SK-N-MC (cell line): ENCODE results near the gene SLC27A1.

Experiments used
- DNase-seq: peaks from one replicate; pipeline ENCODE4 v3.0.0-alpha.2; 2011; ENCODE audit warnings: low read depth, low spot score
- H3K27ac ChIP-seq: fragments of 200-600 bp; sonication (generic); 2 replicates; pipeline ENCODE4 v1.5.1; 2016; ENCODE audit warnings: mixed run types
- H3K36me3 ChIP-seq: fragments of 200-600 bp; sonication (generic); 2 replicates; pipeline ENCODE4 v1.6.1; 2017; ENCODE audit warnings: antibody characterized with exemption, low read length, mixed read lengths; ENCODE audit not compliant: insufficient read depth
- H3K4me3 ChIP-seq: fragments of 200-600 bp; sonication (generic); 2 replicates; pipeline ENCODE4 v1.5.1; 2016
- H3K9ac ChIP-seq: fragments of 200-600 bp; sonication (generic); 2 replicates; pipeline ENCODE4 v1.8.0; 2017; ENCODE audit warnings: mixed run types, mixed read lengths; ENCODE audit not compliant: insufficient read length
- H3K9me3 ChIP-seq: fragments of 200-600 bp; sonication (generic); 2 replicates; pipeline ENCODE4 v1.6.1; 2017; ENCODE audit warnings: low read depth, mild to moderate bottlenecking, antibody characterized with exemption, low read length, moderate library complexity, mixed read lengths
- EZH2 ChIP-seq: fragments of 200-600 bp; sonication (generic); IDR thresholded peaks from one replicate; pipeline ENCODE4 v1.6.1; 2017; ENCODE audit warnings: antibody characterized with exemption
- FOXP2 ChIP-seq: optimal IDR thresholded peaks from 2 replicates; pipeline ENCODE3; 2011; ENCODE audit warnings: mild to moderate bottlenecking, moderate library complexity; ENCODE audit not compliant: insufficient read depth; ENCODE audit errors: extremely low read length, control extremely low read depth
- POLR2AphosphoS5 ChIP-seq: IDR thresholded peaks from 2 replicates; pipeline ENCODE4 v1.6.1; 2012; ENCODE audit warnings: mild to moderate bottlenecking, low read depth, low read length, borderline replicate concordance

The SLC27A1 gene

GRCh38 chr19:17436094-17436873, 34.0 kb upstream of the SLC27A1 start:
- Histone ChIP-seq H3K36me3 (no peaks in the 10 kb centered on the region), H3K27ac (no peak overlapping the region), H3K9me3 (no peaks in the 10 kb centered on the region), H3K4me3 (no peak overlapping the region), H3K9ac (no peak overlapping the region)
- DNase-seq: no peak
- TF ChIP-seq FOXP2 (no peak), EZH2 (no peak), POLR2AphosphoS5 (no peak)

GRCh38 chr19:17436874-17437267, 33.5 kb upstream of the SLC27A1 start:
- Histone ChIP-seq H3K27ac (no peak overlapping the region), H3K9ac (no peak overlapping the region), H3K4me3 (no peak overlapping the region), H3K9me3 (no peaks in the 10 kb centered on the region), H3K36me3 (no peaks in the 10 kb centered on the region)
- no peak for DNase-seq
- no peak for TF ChIP-seq FOXP2
- TF ChIP-seq EZH2: no peak
- no peak for TF ChIP-seq POLR2AphosphoS5

- no peak for DNase-seq
- no peaks in the 10 kb centered on the region for H3K9me3 ChIP-seq
- no peaks in the 10 kb centered on the region for H3K36me3 ChIP-seq
- no peak overlapping the region for H3K9ac ChIP-seq
- no peak overlapping the region for H3K4me3 ChIP-seq
- no peak for TF ChIP-seq FOXP2
- TF ChIP-seq EZH2: no peak
- TF ChIP-seq POLR2AphosphoS5: no peak
- H3K27ac ChIP-seq: no peak overlapping the region
Measured at GRCh38 chr19:17441241-17442021, 28.9 kb upstream of the SLC27A1 start.

- Histone ChIP-seq H3K27ac (no peak overlapping the region), H3K4me3 (no peak overlapping the region), H3K36me3 (no peaks in the 10 kb centered on the region), H3K9ac (no peak overlapping the region), H3K9me3 (no peaks in the 10 kb centered on the region)
- TF ChIP-seq EZH2 (no peak), POLR2AphosphoS5 (no peak), FOXP2 (no peak)
- DNase-seq: no peak
Measured at GRCh38 chr19:17445526-17446165, 24.7 kb upstream of the SLC27A1 start.

- H3K4me3 ChIP-seq: no peak overlapping the region
- no peaks in the 10 kb centered on the region for H3K9me3 ChIP-seq
- no peak overlapping the region for H3K27ac ChIP-seq
- no peak for DNase-seq
- TF ChIP-seq EZH2: no peak
- TF ChIP-seq POLR2AphosphoS5: no peak
- TF ChIP-seq FOXP2: no peak
- no peak overlapping the region for H3K9ac ChIP-seq
- H3K36me3 ChIP-seq: no peaks in the 10 kb centered on the region
Measured at GRCh38 chr19:17447704-17448130, 22.6 kb upstream of the SLC27A1 start.

- peak within 1 kb of the TSS; percentile 60 for H3K4me3 ChIP-seq
Measured at GRCh38 chr19:17448131-17448967, 22.0 kb upstream of the SLC27A1 start, which contains the start of gene TMEM221. TMEM221 (minus strand) TSS chr19:17448668; CDS start chr19:17448462, 206 bp downstream.

GRCh38 chr19:17450264-17451075, 19.9 kb upstream of the SLC27A1 start:
- H3K27ac ChIP-seq: no peak overlapping the region
- no peaks in the 10 kb centered on the region for H3K36me3 ChIP-seq
- no peak overlapping the region for H3K4me3 ChIP-seq
- H3K9me3 ChIP-seq: no peaks in the 10 kb centered on the region
- no peak for TF ChIP-seq FOXP2
- no peak for TF ChIP-seq EZH2
- no peak for TF ChIP-seq POLR2AphosphoS5
- H3K9ac ChIP-seq: no peak overlapping the region
- DNase-seq: no peak

More at GRCh38 chr19:17448131-17448967, 22.0 kb upstream of the SLC27A1 start, which contains the start of gene TMEM221:
- H3K9me3 ChIP-seq: no peaks in the 10 kb centered on the region
- H3K27ac ChIP-seq: no peak within 1 kb of the TSS
- H3K36me3 ChIP-seq: no peaks in the 10 kb centered on the region
- H3K9ac ChIP-seq: no peak within 1 kb of the TSS
- TF ChIP-seq FOXP2 (no peak), POLR2AphosphoS5 (no peak), EZH2 (no peak)
- DNase-seq: no peak
